Activated T-helper 9 cell treated with anti-CD3 and anti-CD28 coated beads, Interleukin-2, amount 50 U/mL, for 16 hours (primary cell): Measurements from ENCODE around the gene TMEM9.

Experiments
- DNase-seq: peaks from one replicate; pipeline ENCODE4 v3.0.0-alpha.2; 2020; ENCODE audit warnings: low read depth

The TMEM9 gene

DNA sequence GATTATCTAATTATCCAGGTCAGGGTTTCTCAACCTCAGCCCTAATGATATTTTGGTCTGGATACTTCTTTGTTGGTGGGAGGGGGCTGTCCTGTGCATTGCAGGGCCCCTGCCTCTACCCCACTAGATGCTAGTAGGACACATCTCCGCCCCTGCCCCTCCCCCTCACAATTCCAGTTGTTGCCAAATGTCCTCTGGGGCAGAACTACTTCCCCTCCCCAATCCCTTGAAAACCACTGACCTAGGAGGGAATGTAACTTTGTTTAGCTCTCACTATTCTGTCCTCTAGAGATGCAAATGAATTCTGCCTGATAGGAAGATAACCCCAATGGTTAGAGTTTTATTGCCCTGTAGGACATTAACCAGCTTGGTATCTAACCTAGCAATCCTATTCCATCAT, 50.1 kb downstream of the TMEM9 start:
- no peak for DNase-seq

GRCh38 chr1:201103666-201104065, 50.6 kb downstream of the TMEM9 start:
- DNase-seq: no peak

- no peak for DNase-seq
These were observed 53.9 kb downstream of the TMEM9 start for GRCh38 chr1:201100169-201100930.

- DNase-seq: no peak
These were observed 55.1 kb downstream of the TMEM9 start for GRCh38 chr1:201098992-201099677.

GRCh38 chr1:201096977-201097856, 57.1 kb downstream of the TMEM9 start:
- DNase-seq: no peak

DNA sequence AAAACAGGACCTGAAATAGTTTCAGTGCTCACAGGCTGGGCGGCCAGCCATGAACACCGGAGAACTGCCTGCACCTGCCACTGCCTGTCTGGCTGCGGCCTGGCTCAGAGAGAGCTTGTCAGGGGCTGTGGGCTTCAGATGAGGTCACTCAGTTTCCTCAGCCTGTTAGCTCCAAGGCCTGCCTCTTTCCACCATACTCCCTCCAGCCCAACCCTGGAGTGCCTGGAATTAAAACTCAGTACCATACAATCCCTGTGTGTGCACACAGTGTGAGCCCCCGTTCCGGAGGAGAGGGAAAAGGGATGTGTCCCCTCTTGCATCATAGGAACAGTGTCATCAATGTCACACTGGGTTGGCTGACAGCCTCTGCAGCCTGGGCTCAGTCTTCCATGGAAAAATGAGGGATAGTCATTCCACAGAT, 58.2 kb downstream of the TMEM9 start:
- no peak for DNase-seq

- DNase-seq: no peak
These were observed 58.7 kb downstream of the TMEM9 start for GRCh38 chr1:201095581-201095980.

- DNase-seq: no peak
These were observed 59.4 kb downstream of the TMEM9 start for GRCh38 chr1:201094832-201095231.

GRCh38 chr1:201093962-201094361, 60.3 kb downstream of the TMEM9 start:
- DNase-seq: no peak

GRCh38 chr1:201093561-201093960, 60.7 kb downstream of the TMEM9 start:
- DNase-seq: no peak

DNA sequence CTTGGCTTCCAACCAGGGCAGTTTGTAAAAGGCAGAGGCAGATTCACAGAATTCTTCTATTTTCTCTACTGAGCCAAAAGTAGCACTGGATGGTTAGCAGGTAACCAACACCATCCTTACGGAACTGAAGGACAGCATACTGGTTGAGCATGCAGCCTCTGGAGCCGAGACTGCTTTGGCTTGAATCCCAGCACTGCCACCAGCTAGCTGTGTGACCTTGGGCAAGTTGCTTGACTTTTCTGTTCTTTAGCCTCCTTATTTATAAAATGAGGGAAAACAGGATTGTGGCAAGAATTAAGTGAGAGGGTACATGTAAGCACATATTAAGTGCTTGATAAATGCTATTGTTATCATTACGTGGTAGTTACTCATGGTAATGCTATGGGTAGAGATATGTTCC, 61.5 kb downstream of the TMEM9 start:
- no peak for DNase-seq

DNA sequence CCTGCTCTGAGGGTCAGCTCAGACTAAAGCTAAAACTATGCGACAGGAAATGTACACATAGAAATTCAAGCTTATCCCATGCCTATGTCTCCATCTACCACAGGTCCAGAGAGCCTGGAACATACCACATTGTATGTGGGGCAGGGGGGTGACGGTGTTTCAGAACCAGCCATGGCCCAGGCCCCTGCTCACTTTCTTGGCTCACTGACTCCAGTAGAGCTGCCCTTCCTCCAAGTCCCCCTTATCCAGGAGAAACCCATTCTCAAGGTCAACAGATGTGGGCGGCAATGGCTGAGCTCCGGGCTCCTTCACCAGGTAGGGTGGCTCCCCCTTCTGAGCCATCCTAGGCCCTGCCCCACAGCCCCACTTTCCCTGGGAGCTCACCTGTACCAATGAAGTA, 63.0 kb downstream of the TMEM9 start:
- DNase-seq: no peak

DNA sequence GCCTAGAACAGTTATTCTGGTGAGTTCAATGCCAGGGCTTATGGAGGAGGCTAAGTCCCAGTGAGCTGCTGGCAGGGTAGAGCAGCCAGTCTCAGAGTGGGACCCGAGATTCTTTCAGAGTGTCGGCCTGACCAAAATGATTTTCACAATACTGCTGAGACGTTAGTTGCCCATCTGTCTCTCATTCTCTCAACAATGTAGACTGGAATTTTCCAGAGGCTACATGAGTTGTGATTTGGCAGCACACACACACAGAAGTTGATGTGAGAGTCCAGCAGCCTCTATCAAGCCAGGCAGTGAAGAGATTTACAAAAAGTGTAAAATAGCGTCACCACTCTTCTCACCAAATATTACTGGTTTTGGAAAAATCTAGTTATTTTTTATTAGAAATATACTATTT, 63.7 kb downstream of the TMEM9 start:
- DNase-seq: no peak

- no peak for DNase-seq
These were observed 64.7 kb downstream of the TMEM9 start for GRCh38 chr1:201089596-201089995.

DNA sequence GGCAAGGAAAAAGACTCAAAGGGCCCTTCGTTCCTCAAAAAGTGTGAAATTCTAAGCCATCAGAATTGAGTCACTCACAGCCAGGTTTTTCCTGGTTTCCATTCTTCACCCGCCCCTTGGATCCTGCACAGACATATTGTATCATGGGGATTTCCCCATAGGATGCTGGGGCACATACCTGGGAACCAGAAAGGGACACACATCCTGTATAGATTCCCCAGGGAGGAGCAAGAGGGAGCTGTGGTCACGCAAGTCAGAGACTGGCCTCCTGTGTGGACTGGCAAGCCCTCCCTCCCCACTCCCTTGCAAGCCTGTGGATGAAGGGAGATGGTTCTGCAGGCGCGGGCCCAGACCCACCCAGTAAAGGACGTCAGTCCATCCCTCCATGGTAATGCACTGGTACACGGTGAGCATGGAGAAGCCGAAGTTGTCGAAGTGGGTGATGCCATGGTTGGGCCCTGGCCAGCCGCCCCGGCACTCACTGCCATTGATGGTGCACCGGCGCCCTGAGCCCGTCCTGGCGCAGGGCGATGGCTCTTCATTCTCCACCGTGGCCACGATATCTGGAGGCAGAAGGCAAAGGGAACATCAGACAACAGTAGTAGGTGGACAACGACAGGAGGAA, 65.3 kb downstream of the TMEM9 start:
- no peak for DNase-seq

- no peak for DNase-seq
These were observed 65.9 kb downstream of the TMEM9 start for GRCh38 chr1:201088395-201088794.

GRCh38 chr1:201085902-201086735, 68.2 kb downstream of the TMEM9 start:
- DNase-seq: no peak
